Measurements from ENCODE around the gene OR11H6.
"Not testable (repeated sequence)": the region's sequence is repeated elsewhere in the genome, so short reads cannot be mapped to it uniquely, and the experiment has no call there.

Gene OR11H6, protein sequence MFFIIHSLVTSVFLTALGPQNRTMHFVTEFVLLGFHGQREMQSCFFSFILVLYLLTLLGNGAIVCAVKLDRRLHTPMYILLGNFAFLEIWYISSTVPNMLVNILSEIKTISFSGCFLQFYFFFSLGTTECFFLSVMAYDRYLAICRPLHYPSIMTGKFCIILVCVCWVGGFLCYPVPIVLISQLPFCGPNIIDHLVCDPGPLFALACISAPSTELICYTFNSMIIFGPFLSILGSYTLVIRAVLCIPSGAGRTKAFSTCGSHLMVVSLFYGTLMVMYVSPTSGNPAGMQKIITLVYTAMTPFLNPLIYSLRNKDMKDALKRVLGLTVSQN

DNA sequence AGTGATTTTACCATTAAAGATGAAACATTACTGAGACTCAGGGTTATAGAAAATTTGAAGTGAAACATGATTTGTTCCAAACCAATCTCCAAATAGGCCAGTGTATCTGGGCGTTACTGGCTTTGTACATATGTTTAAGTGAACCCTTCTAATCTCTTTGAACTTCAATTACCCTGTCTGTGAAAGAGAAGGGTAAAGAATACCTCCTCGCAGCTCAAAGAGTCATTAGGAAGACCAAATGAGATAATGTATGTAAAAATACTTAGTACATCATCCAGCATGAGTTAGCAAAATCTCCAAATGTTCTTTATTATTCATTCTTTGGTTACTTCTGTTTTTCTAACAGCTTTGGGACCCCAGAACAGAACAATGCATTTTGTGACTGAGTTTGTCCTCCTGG is at the start of gene OR11H6:
OR11H6 (plus strand) TSS at position 301 of the 400 bp plus-strand sequence; CDS start at position 301, 0 bp downstream.
- no peak for DNase-seq

DNA sequence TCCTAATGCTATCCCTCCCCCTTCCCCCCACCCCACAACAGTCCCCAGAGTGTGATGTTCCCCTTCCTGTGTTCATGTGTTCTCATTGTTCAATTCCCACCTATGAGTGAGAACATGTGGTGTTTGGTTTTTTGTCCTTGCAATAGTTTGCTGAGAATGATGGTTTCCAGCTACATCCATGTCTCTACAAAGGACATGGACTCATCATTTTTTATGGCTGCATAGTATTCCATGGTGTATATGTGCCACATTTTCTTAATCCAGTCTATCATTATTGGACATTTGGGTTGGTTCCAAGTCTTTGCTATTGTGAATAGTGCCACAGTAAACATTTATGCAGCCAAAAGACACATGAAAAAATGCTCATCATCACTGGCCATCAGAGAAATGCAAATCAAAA is 49.3 kb upstream of the OR11H6 start:
- DNase-seq: not testable (repeated sequence)

DNA sequence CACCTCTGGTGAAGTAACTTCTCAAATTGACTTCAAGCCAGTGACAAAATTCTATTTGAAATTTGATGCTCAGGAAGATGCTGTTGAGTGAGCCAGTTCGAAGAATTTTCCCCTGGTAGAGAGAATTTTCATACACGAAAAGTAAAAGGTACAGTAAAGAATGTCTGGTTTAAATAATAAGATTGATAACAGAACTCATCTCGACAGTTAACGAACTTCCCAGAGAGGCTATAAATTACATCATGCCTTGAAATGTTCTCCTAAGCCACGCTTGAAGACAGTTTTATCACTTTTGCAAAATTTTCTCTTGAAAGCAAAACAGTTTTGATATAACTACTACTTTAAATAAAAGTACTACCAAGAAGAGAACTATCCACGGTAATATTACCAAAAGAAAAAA is 47.2 kb upstream of the OR11H6 start:
- DNase-seq: no peak

DNA sequence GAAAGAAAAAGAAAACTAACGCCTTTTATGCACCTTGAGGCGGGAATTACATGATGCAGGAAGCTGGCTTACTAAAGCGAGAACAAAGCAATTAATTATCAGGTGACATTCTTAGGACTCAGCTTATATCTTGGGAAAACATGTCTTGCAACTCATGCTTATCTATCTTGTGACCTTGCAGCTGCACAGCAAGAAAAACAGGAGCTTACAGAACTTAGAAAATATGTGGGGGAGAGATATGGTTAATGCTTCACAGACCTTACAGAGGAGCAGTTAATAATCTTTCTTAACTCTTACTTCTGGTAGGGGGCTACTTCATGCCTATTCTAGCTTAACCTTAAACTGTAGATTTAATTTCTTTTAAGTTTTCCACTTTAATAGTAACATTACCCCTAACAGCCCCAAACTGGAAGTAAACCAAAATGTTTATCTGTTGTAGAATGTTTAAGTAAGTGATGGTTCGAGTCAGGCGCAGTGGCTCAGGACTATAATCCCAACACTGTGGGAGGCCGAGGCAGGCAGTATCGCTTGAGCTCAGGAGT is 46.0 kb upstream of the OR11H6 start:
- no peak for DNase-seq

DNA sequence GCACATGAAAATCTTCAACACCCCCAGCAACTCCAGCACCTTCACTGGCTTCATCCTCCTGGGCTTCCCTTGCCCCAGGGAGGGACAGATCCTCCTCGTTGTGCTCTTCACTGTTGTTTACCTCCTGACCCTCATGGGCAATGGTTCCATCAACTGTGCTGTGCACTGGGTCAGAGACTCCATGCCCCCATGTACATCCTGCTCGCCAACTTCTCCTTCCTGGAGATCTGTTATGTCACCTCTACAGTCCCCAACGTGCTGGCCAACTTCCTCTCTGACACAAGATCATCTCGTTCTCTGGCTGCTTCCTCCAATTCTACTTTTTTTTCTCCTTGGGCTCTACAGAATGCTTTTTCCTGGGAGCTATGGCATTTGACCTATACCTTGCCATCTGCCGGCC is 44.3 kb upstream of the OR11H6 start:
- no peak for DNase-seq

DNA sequence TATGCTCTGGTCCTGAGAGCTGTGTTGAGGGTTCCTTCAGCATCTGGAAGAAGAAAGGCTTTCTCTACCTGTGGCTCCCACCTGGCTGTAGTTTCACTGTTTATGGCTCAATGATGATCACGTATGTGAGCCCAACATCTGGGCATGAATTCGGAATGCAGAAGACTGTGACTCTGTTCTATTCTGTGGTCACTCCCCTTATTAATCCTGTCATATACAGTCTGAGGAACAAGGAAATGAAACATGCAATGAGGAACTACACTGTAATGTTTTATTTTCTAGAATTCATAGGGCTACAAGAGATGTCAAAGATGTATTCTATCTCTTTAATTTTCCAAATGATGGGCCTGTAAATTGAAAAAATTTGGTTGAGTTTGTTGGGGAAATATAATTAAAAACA is 43.6 kb upstream of the OR11H6 start:
- no peak for DNase-seq

DNA sequence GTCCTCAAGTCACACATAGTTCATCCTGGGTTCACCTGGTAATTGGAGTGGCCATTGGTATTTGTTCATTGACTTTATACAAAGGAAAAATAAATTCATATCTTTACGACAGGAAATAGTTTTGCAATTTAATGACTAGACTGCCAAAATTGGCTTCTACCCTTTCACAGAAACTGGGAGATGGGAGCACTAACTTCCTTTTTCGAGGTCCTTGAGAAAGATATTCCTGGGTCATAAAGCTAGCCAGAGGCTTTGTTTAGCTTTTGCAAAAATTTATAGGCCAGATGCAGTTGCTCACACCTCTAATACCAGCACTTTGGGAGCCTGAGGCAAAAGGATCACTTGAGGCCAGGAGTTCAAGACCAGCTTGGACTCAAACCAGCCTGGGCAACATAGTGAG is 43.0 kb upstream of the OR11H6 start:
- no peak for DNase-seq

DNA sequence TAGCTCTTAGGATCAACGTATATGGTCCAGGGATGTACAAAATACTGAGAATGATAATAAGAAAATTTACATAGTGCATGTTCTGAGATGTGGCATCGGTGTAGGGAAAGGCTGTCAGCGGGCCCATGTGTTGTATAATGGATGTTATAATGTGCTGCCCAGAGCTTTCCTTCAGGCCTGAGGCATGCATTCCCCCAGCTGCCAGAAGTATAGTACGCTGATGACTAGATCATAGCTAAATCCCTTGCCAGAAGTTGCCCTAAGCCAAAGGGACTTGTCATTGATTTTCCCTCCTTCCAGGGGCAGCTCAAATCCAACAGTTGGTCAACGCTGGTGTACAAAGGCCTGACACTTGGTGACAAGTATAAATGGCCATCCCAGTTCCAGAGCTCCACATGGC is 39.3 kb upstream of the OR11H6 start:
- no peak for DNase-seq

DNA sequence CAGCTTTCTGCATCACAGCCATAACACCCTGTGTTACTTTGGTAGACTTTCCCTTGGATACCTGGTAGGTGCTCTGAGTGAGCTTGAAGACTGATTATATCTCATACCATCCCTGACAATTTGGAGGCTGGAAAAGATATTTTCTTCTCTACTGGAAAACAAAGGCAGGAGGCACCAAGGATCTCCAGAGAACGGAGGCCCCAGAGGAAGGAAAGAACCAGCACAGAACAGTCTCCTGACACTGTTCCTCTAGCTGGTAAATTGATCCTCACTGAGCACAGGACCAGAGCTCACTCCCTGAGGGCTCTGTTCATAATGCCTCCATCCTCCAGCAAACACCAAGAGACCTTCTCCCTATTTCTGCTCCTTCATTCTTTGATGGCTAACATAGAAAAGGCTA is 32.9 kb upstream of the OR11H6 start, which contains the start of gene OR11G2:
OR11G2 (plus strand) TSS at position 301 of the 400 bp plus-strand sequence. CDS start 6,542 bp downstream, outside the sequence.
- no peak for DNase-seq

DNA sequence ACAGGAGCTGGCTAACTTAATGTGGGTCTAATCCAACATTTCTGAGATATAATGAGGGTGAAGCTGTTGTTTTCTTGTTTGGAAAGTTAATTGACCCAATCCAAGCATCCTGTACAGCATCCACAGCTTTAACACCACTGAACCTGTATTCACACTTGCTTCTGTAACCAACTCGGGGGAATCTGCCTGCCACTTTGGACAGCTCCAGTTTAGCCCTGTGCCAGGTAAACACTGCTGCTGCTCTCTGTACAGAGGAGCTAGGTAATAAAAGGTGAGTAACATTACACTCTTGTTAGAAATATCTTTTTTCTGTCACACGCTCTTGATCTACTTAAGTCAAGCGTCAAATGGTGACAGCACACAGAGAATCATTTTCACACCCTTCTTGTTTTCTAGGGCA is 32.1 kb upstream of the OR11H6 start:
- no peak for DNase-seq

DNA sequence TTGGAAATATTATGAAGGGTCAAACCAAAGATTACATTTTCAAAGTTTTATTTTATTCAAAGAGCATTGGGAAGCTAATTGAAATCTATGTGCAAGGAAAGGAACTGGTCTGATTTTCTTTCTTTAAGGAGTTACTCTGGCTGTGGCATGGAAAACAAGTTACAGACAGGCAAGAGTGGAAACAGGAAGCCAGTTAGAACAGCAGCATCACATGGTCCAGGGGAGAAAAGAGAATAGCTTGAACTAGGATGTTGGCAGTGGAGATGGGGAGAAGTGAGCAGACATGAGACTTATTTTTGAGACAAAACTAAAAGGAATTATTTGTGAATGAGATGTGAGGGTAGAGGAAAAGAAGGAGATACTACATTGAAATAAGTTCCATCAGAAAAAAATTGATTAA is 29.4 kb upstream of the OR11H6 start:
- no peak for DNase-seq

DNA sequence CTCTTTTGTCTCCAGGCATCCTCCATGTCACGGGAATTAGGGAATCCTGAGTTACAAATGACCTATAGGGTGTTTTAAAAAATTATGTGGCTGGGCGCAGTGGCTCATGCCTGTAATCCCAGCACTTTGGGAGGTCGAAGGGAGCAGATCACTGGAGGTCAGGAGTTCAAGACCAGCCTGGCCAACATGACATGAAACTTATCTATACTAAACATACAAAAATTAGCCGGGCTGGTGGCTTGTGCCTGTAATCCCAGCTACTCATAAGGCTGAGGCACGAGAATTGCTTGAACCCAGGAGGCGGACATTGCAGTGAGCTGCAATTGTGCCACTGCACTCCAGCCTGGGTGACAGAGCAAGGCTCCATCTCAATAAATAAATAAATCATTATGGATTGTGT is 28.3 kb upstream of the OR11H6 start:
- DNase-seq: not testable (repeated sequence)

DNA sequence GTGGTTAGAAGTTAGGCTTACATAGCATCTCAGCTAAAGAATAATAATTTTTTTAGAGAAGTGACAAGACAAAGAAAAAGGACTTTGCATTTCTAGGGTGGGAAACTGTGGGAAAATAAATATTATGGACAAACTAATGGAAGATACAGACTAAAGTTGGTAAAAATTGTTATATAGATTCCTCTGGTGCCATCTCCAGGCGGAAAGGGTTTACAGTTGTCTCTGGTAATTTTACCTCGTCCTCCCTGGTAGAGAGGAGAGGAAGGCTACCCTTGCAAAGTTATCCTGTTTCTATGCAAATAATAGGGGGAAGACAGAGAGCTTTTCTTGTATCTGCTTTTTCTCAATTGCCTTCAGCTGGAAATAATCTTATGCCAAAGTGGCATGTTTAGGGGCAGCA is 27.6 kb upstream of the OR11H6 start:
- no peak for DNase-seq

DNA sequence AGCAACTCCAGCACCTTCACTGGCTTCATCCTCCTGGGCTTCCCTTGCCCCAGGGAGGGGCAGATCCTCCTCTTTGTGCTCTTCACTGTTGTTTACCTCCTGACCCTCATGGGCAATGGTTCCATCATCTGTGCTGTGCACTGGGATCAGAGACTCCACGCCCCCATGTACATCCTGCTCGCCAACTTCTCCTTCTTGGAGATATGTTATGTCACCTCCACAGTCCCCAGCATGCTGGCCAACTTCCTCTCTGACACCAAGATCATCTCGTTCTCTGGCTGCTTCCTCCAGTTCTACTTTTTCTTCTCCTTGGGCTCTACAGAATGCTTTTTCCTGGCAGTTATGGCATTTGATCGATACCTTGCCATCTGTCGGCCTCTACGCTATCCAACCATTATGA is 26.1 kb upstream of the OR11H6 start:
- DNase-seq: no peak

DNA sequence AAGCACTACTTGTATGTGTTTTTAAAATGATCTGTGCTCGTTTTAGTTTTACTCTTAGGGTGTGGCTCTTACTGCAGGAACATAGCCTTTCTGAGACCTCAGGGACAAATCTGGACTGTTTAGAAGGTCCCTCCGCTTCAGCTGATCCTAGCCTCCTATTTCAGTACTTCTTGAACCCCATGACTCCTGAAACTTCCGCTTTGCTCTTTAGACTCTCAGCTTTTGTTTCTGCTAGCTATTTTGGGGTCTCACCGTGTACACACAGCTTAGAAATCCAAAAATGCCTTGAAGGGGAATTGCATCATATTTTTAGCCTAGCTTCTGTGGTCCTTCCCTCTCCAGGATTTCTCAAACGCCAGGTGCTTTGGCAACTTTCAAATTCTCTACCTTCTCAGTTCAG is 24.5 kb upstream of the OR11H6 start:
- no peak for DNase-seq

DNA sequence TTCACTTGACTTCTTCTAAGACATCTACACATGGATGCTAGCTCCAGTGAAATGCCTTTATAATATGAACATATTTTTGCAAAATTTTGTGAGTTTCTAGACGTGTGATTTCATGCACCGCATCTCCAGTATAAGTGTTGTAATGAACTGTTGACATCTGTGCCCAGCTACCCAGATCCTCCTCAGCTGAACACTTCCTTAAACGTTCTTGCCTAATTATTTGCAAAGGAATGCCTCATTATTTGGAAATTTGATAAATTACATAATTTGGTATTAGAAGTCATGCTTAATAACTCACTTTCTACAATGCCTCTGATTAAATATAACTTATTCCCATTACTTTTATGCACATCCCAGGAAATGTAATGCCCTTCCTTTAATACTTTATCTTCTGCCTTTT is 18.8 kb upstream of the OR11H6 start:
- no peak for DNase-seq

DNA sequence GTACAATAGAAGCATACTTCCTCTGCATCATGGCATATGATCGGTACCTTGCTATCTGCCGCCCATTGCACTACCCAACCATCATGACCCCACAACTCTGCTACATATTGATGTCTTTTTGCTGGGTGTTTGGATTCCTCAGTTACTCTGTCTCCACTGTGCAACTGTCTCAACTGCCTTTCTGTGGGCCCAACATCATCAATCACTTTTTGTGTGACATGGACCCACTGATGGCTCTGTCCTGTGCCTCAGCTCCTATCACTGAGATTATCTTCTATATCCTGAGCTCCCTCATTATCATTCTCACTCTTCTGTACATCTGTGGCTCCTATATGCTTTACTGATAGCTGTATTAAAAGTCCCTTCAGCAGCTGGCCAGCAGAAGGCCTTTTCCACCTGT is 13.9 kb upstream of the OR11H6 start:
- DNase-seq: no peak

DNA sequence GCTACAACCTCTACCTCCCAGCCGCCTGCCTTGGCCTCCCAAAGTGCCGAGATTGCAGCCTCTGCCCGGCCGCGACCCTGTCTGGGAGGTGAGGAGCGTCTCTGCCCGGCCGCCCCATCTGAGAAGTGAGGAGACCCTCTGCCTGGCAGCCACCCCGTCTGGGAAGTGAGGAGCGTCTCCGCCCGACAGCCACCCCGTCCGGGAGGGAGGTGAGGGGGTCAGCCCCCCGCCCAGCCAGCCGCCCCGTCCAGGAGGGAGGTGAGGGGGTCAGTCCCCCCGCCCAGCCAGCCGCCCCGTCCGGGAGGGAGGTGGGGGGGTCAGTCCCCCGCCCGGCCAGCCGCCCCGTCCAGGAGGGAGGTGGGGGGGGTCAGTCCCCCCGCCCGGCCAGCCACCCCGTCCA is 11.1 kb upstream of the OR11H6 start:
- not testable (repeated sequence) for DNase-seq

DNA sequence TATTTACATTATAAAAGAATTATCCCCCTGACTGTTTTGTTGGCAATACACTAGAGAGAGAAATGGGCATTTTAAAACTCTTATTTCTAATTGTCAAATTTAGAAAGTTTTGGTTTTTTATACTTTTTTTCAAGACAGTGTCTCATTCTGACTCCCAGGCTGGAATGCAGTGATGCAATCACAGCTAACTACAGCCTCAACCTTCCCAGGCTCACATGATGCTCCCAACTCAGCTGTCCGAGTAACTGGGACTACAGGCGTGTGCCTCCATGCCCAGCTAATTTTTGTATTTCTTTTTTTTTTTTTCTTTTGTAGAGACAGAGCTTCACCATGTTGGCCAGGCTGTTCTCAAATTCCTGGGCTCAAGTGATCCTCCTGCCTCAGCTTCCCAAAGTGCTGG is 8.3 kb upstream of the OR11H6 start:
- DNase-seq: no peak

DNA sequence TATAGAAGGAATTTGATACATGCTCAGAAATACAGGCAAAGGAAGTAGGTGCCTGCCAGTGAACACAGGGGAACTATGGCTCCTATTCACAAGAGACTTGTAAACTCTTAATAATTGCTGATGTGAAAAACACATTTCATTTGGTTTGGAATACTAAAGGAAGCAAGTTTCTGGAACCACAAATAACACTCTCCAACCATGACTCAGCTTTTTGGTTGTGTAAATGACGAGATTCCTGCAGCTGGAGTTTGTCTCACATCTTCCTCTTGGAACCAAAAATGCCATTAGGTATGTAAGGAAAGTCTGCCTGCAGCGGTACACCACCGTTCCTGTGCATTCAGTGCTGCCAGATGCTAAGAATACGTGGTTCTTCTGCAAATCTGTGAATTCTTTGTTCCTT is 4.5 kb upstream of the OR11H6 start:
- DNase-seq: no peak

DNA sequence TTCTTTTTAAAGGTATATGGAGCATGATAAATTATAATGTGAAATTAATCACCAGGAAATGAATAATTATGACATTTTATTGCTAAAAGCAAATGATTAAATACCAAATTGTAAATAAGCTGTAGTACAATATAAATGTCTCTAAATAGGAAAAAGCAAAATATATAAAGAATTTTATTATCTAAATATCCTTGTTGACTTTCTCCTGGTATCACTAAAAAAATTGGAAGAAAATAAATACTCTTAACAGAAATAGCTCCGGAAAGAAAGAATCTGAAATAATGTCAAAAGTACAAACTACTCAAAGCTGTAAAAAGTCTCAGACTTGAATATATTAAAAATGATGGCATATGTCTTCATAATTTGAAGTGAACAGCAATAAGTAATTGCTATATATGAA is 5.2 kb downstream of the OR11H6 start, which contains the start of gene OR11H7:
OR11H7 (plus strand) TSS at position 301 of the 400 bp plus-strand sequence.
- DNase-seq: no peak

DNA sequence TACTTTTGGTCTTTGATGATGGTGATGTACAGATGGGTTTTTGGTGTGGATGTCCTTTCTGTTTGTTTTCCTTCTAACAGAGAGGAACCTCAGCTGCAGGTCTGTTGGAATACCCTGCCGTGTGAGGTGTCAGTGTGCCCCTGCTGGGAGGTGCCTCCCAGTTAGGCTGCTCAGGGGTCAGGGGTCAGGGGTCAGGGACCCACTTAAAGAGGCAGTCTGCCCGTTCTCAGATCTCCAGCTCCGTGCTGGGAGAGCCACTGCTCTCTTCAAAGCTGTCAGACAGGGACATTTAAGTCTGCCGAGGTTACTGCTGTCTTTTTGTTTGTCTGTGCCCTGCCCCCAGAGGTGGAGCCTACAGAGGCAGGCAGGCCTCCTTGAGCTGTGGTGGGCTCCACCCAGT is 11.9 kb downstream of the OR11H6 start:
- not testable (repeated sequence) for DNase-seq

DNA sequence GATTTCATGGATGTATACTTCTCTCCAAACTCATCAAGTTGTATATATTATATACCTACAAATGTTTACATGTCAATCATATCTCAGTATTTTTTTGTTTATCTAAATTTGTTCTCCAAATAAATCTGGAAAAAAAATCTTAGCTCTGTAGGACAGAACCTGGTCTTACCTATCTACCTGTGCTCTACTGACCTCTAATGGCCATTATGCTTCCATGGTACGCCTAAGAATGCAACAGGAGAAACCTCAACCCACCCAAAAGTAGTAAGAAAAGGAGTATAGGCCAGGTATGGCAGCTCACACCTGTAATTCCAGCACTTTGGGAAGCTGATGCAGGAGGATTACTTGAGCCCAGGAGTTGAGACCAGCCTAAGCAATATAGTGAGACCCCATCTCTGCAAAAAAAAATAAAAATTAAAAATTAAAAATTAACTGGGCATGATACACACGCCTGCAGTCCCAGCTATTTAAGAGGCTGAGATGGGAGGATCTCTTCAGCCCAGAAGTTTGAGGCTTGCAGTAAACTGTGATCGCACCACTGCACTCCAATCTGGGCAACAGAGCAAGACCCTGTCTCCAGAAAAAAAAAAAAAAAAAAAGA is 24.2 kb downstream of the OR11H6 start:
- DNase-seq: no peak

DNA sequence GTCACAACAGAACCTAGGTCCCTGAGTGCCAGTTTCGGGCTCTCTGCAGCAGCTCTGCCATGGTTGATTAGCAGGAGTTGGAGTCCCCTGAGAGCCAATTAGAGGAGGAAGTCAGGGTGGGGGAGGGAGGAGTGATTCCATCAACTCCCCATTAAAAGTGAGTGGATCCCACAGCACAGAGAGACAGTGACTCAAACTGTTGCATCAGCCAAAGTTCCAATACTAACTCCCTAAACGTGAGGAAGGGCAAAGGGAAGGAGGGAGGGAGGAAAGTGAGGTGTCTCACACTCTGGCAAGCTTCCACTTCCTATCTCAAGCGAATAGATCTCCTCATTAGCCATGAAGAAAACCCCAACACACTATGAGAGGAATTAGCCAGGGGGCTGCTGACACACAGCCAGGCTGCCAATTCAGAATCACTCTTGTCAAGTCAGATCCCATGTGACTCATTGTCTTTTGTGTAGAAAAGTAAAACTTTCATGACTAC is 39.2 kb downstream of the OR11H6 start:
- DNase-seq: no peak
